HEK293T (cell line): ENCODE measurements around the gene ZNF467.

Experiments used
- ARNT ChIP-seq: fragments of 450-650 bp; IDR thresholded peaks from 2 replicates; pipeline ENCODE4 v1.6.1; 2017; ENCODE audit warnings: mild to moderate bottlenecking
- BHLHE40 ChIP-seq: fragments of 450-650 bp; IDR thresholded peaks from 2 replicates; pipeline ENCODE4 v1.6.1; 2016; ENCODE audit warnings: mild to moderate bottlenecking, moderate library complexity, borderline replicate concordance
- ELF4 ChIP-seq: fragments of 450-650 bp; IDR thresholded peaks from 2 replicates; pipeline ENCODE4 v1.6.1; 2017; ENCODE audit warnings: antibody characterized with exemption
- FOXA1 ChIP-seq: fragments of 450-650 bp; IDR thresholded peaks from 2 replicates; pipeline ENCODE4 v1.6.1; 2016; ENCODE audit warnings: mild to moderate bottlenecking
- FOXK2 ChIP-seq: fragments of 450-650 bp; IDR thresholded peaks from 2 replicates; pipeline ENCODE4 v1.6.1; 2016; ENCODE audit warnings: mild to moderate bottlenecking
- HDGF ChIP-seq: fragments of 450-650 bp; IDR thresholded peaks from 2 replicates; pipeline ENCODE4 v1.6.1; 2017; ENCODE audit warnings: antibody characterized with exemption, borderline replicate concordance
- NFRKB ChIP-seq: fragments of 450-650 bp; IDR thresholded peaks from 2 replicates; pipeline ENCODE4 v1.6.1; 2016; ENCODE audit warnings: mild to moderate bottlenecking, moderate library complexity
- SP1 ChIP-seq: fragments of 450-650 bp; IDR thresholded peaks from 2 replicates; pipeline ENCODE4 v1.6.1; 2017
- SUZ12 ChIP-seq: fragments of 450-650 bp; IDR thresholded peaks from 2 replicates; pipeline ENCODE4 v1.6.1; 2016; ENCODE audit warnings: mild to moderate bottlenecking
- ZNF384 ChIP-seq: fragments of 450-650 bp; IDR thresholded peaks from 2 replicates; pipeline ENCODE4 v1.6.1; 2016

GRCh38 chr7:149801002-149801566, 27.7 kb upstream of the ZNF467 start:
- TF ChIP-seq SP1 (no peak), FOXK2 (no peak), ARNT (no peak), SUZ12 (no peak), ZNF384 (no peak), ELF4 (no peak), BHLHE40 (no peak), HDGF (no peak), NFRKB (no peak), FOXA1 (no peak)
